ENCODE results near the gene GPHN. TPM values are rescaled to one million over a fixed set of nuclear protein-coding genes. Genes with fewer than 3 reads are reported as not detected.

GPHN gene
- total RNA-seq, 1 experiment from 2014 or later: 11.3 TPM

DNA sequence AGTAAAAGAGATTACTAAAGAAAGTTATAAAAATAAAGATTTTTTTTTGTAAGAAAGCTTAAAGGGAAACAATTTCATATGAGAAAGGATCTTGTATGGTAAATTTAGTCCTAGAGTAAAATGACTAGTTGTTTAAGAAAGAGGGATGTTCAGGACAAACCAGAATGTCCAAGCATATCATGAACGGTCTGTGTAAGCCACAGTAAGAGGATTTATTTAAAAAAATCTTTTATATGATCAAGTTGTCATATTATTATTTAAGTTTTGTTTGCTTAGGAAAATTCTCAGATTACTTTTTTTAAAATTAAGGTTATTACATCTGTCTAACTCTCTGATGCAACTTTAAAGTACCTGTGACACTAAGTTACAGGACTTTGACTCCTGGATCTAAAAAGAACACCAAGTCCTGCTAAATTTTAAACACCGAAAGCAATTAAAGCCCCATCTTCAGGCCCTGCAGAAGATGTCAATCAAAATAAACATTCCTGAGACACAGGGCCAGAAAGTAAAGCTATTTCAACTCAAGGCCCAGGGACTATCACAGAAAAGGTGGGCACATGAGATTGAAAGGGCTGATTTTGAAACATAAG is 39.1 kb upstream of the GPHN start:
- Mint-ChIP-seq H3K4me3 (ENCODE audit: unreplicated experiment) (no peak overlapping the region), H3K9me3 (ENCODE audit: unreplicated experiment) (peaks cover 8% of the 10 kb centered on the region), H3K27me3 (ENCODE audit: insufficient read depth, unreplicated experiment) (no peaks in the 10 kb centered on the region), H3K4me1 (ENCODE audit: low read depth, unreplicated experiment) (no peaks in the 10 kb centered on the region), H3K36me3 (ENCODE audit: insufficient read depth, unreplicated experiment) (no peaks in the 10 kb centered on the region), H3K27ac (ENCODE audit: unreplicated experiment) (no peak overlapping the region)
- Histone ChIP-seq H3K4me1 (no peaks in the 10 kb centered on the region), H3K27me3 (replicated peaks; ENCODE audit: control insufficient read depth, insufficient read depth, low read length) (no peaks in the 10 kb centered on the region), H3K4me3 (ENCODE audit: low read depth, low read length) (no peak overlapping the region), H3K9me3 (peaks cover 8% of the 10 kb centered on the region), H3K36me3 (ENCODE audit: control insufficient read depth, insufficient read depth, low read length) (no peaks in the 10 kb centered on the region)
- POLR2A ChIA-PET: no interaction called here
- no peak for DNase-seq
- intact Hi-C loops (cut with micrococcal nuclease; ENCODE audit: unreplicated experiment): no loop called here
- CTCF ChIA-PET: no interaction called here
- TF ChIP-seq, protein P1, sequence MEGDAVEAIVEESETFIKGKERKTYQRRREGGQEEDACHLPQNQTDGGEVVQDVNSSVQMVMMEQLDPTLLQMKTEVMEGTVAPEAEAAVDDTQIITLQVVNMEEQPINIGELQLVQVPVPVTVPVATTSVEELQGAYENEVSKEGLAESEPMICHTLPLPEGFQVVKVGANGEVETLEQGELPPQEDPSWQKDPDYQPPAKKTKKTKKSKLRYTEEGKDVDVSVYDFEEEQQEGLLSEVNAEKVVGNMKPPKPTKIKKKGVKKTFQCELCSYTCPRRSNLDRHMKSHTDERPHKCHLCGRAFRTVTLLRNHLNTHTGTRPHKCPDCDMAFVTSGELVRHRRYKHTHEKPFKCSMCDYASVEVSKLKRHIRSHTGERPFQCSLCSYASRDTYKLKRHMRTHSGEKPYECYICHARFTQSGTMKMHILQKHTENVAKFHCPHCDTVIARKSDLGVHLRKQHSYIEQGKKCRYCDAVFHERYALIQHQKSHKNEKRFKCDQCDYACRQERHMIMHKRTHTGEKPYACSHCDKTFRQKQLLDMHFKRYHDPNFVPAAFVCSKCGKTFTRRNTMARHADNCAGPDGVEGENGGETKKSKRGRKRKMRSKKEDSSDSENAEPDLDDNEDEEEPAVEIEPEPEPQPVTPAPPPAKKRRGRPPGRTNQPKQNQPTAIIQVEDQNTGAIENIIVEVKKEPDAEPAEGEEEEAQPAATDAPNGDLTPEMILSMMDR (IDR thresholded peaks at IDR 0.05; ENCODE audit: insufficient read depth in 1 of 2, low read depth in 1 of 2, low read length in 1 of 2, severe bottlenecking in 1 of 2, unreplicated experiment in 1 of 2): no peak
- BruUV-seq (replicated peaks): no TSS peak

DNA sequence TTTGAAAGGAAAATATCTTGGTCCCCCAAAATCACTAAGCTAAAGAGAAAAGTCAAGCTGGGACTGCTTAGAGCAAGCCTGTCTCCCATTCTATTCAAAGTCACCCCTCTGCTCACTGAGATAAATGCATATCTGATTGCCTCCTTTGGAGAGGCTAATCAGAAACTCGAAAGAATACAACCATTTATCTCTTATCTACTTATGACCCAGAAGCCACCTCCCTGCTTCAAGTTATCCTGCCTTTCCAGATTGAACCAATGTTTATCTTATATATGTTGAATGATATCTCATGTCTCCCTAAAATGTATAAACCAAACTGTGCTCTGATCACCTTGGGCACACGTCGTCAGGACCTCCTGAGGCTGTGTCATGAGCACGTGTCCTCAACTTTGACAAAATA is 36.4 kb upstream of the GPHN start:
- intact Hi-C loops (cut with micrococcal nuclease; ENCODE audit: unreplicated experiment): no loop called here
- no peaks in the 10 kb centered on the region for H3K4me1 ChIP-seq
- H3K4me3 ChIP-seq (ENCODE audit: low read depth, low read length): no peak overlapping the region
- BruUV-seq (replicated peaks): no TSS peak
- CTCF ChIA-PET: no interaction called here
- H3K36me3 Mint-ChIP-seq (ENCODE audit: insufficient read depth, unreplicated experiment): no peaks in the 10 kb centered on the region
- H3K27ac Mint-ChIP-seq (ENCODE audit: unreplicated experiment): no peak overlapping the region
- TF ChIP-seq, protein P1 (IDR thresholded peaks at IDR 0.05; ENCODE audit: insufficient read depth in 1 of 2, low read depth in 1 of 2, low read length in 1 of 2, severe bottlenecking in 1 of 2, unreplicated experiment in 1 of 2): no peak
- no peaks in the 10 kb centered on the region for H3K36me3 ChIP-seq (ENCODE audit: control insufficient read depth, insufficient read depth, low read length)
- H3K9me3 Mint-ChIP-seq (ENCODE audit: unreplicated experiment): no peaks in the 10 kb centered on the region
- H3K9me3 ChIP-seq: peaks cover 8% of the 10 kb centered on the region
- H3K27me3 ChIP-seq (replicated peaks; ENCODE audit: control insufficient read depth, insufficient read depth, low read length): no peaks in the 10 kb centered on the region
- H3K4me1 Mint-ChIP-seq (ENCODE audit: low read depth, unreplicated experiment): no peaks in the 10 kb centered on the region
- no peaks in the 10 kb centered on the region for H3K27me3 Mint-ChIP-seq (ENCODE audit: insufficient read depth, unreplicated experiment)
- POLR2A ChIA-PET: interaction anchor here (0.6 kb wide), 1 partner anchor 37 kb away, joined by 3 read pairs; the partner anchor contains the start of gene GPHN
- DNase-seq: no peak
- no peak overlapping the region for H3K4me3 Mint-ChIP-seq (ENCODE audit: unreplicated experiment)

DNA sequence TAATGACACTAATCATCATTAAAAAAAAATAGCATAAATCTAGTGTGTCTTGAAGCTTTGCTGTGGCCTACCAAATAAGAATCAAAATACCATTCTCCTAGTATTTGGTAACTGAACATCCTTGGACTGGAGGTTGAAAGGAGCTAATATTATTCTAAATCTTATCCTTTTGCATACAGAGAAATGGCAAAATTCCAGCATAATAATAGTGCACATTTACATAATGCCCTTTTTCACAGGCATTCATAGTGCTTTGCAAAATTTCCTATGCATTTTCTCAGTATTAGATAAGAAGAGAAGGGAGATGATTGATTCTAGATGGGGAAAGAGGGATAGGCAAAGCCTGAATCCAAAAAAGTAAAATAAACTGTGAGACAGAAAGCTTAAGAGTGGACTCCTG is 35.7 kb upstream of the GPHN start:
- H3K4me3 Mint-ChIP-seq (ENCODE audit: unreplicated experiment): no peak overlapping the region
- ChIA-PET CTCF (no interaction called here), POLR2A (no interaction called here)
- H3K36me3 ChIP-seq (ENCODE audit: control insufficient read depth, insufficient read depth, low read length): no peaks in the 10 kb centered on the region
- intact Hi-C loops (cut with micrococcal nuclease; ENCODE audit: unreplicated experiment): no loop called here
- no TSS peak for BruUV-seq (replicated peaks)
- peaks cover 8% of the 10 kb centered on the region for H3K9me3 ChIP-seq
- no peaks in the 10 kb centered on the region for H3K4me1 ChIP-seq
- no peak overlapping the region for H3K4me3 ChIP-seq (ENCODE audit: low read depth, low read length)
- TF ChIP-seq, protein P1 (IDR thresholded peaks at IDR 0.05; ENCODE audit: insufficient read depth in 1 of 2, low read depth in 1 of 2, low read length in 1 of 2, severe bottlenecking in 1 of 2, unreplicated experiment in 1 of 2): no peak
- no peaks in the 10 kb centered on the region for H3K36me3 Mint-ChIP-seq (ENCODE audit: insufficient read depth, unreplicated experiment)
- H3K27me3 Mint-ChIP-seq (ENCODE audit: insufficient read depth, unreplicated experiment): no peaks in the 10 kb centered on the region
- no peaks in the 10 kb centered on the region for H3K9me3 Mint-ChIP-seq (ENCODE audit: unreplicated experiment)
- no peak for DNase-seq
- no peak overlapping the region for H3K27ac Mint-ChIP-seq (ENCODE audit: unreplicated experiment)
- no peaks in the 10 kb centered on the region for H3K4me1 Mint-ChIP-seq (ENCODE audit: low read depth, unreplicated experiment)
- no peaks in the 10 kb centered on the region for H3K27me3 ChIP-seq (replicated peaks; ENCODE audit: control insufficient read depth, insufficient read depth, low read length)
